Measurements from ENCODE around the gene CASP14.
"Not testable (repeated sequence)": the region's sequence is repeated elsewhere in the genome, so short reads cannot be mapped to it uniquely, and the experiment has no call there.

Gene CASP14

GRCh38 chr19:15072930-15073647, 23.8 kb downstream of the CASP14 start:
- no peak for FAIRE-seq

- FAIRE-seq: no peak
Measured at GRCh38 chr19:15074371-15074770, 25.1 kb downstream of the CASP14 start.

GRCh38 chr19:15075806-15076205, 26.5 kb downstream of the CASP14 start:
- no peak for FAIRE-seq

- FAIRE-seq: not testable (repeated sequence)
Measured at GRCh38 chr19:15080002-15080401, 30.7 kb downstream of the CASP14 start.

- FAIRE-seq: no peak
Measured at GRCh38 chr19:15081911-15082310, 32.6 kb downstream of the CASP14 start, which contains the start of gene OR1I1. TSS of gene OR1I1 (plus strand) at chr19:15082211. CDS start at chr19:15087066, 4,855 bp downstream.

- FAIRE-seq: no peak
Measured at GRCh38 chr19:15087182-15087581, 37.9 kb downstream of the CASP14 start.

- FAIRE-seq: peak; percentile 40
Measured at GRCh38 chr19:15091918-15092753, 42.9 kb downstream of the CASP14 start.

- FAIRE-seq: no peak
Measured at GRCh38 chr19:15093001-15093400, 43.7 kb downstream of the CASP14 start.

GRCh38 chr19:15096223-15096622, 46.9 kb downstream of the CASP14 start:
- FAIRE-seq: no peak

GRCh38 chr19:15097980-15098379, 48.7 kb downstream of the CASP14 start:
- not testable (repeated sequence) for FAIRE-seq

GRCh38 chr19:15098460-15098859, 49.2 kb downstream of the CASP14 start:
- no peak for FAIRE-seq

GRCh38 chr19:15099017-15099582, 49.8 kb downstream of the CASP14 start:
- no peak for FAIRE-seq

- FAIRE-seq: no peak
Measured at GRCh38 chr19:15101479-15102082, 52.3 kb downstream of the CASP14 start.

- no peak for FAIRE-seq
Measured at GRCh38 chr19:15104003-15104402, 54.7 kb downstream of the CASP14 start.

GRCh38 chr19:15104411-15104810, 55.1 kb downstream of the CASP14 start:
- FAIRE-seq: no peak

- no peak for FAIRE-seq
Measured at GRCh38 chr19:15105044-15105443, 55.8 kb downstream of the CASP14 start.

GRCh38 chr19:15107061-15108010, 58.1 kb downstream of the CASP14 start, which contains the start of gene SYDE1:
TSS of gene SYDE1 (plus strand) at chr19:15107401. CDS start at chr19:15107434, 33 bp downstream.
- no peak for FAIRE-seq
